GM12892 (cell line): ENCODE measurements around the gene CYREN.
A peak's percentile ranks its signal among the peaks of the same experiment; 100 is the strongest.

Experiments
- DNase-seq: peaks from one replicate; pipeline ENCODE4 v3.0.0; 2011; ENCODE audit not compliant: insufficient read length
- FAIRE-seq: peaks from 2 replicates; lab custom pipeline; 2011; peaks lifted over from hg19 to GRCh38; lab: Jason Lieb, UNC
- POLR2A ChIP-seq: IDR thresholded peaks from 2 replicates; pipeline ENCODE4 v1.6.1; 2011; ENCODE audit warnings: low read depth, low read length, control low read depth
- POLR2AphosphoS5 ChIP-seq: IDR thresholded peaks from 2 replicates; pipeline ENCODE4 v1.6.1; 2011; ENCODE audit warnings: low read depth, low read length, control low read depth
- TAF1 ChIP-seq: IDR thresholded peaks from 2 replicates; pipeline ENCODE4 v1.6.1; 2011; ENCODE audit warnings: low read depth, mild to moderate bottlenecking, control low read depth, low read length, borderline replicate concordance

CYREN gene

GRCh38 chr7:135162382-135163001 lies 8.0 kb downstream of the CYREN start:
- no peak for TF ChIP-seq POLR2AphosphoS5
- no peak for TF ChIP-seq TAF1
- TF ChIP-seq POLR2A = no peak
- FAIRE-seq (no peak), DNase-seq (no peak)

GRCh38 chr7:135161669-135162068 lies 8.8 kb downstream of the CYREN start:
- TF ChIP-seq TAF1 (no peak), POLR2A (no peak), POLR2AphosphoS5 (0 out of 2 replicates have a peak, but pooled peaks have one; percentile 23)
- FAIRE-seq = no peak
- DNase-seq = no peak

GRCh38 chr7:135160858-135161653 lies 9.5 kb downstream of the CYREN start:
- DNase-seq (no peak), FAIRE-seq (no peak)
- TF ChIP-seq POLR2A (no peak), POLR2AphosphoS5 (no peak), TAF1 (no peak)

- DNase-seq (no peak), FAIRE-seq (no peak)
- TF ChIP-seq TAF1 (no peak), POLR2AphosphoS5 (no peak), POLR2A (no peak)
Measured at GRCh38 chr7:135160098-135160857, 10.2 kb downstream of the CYREN start.

GRCh38 chr7:135159359-135160085 lies 11.0 kb downstream of the CYREN start:
- DNase-seq (no peak), FAIRE-seq (no peak)
- TF ChIP-seq TAF1 = no peak
- TF ChIP-seq POLR2AphosphoS5 = no peak

- DNase-seq (no peak), FAIRE-seq (no peak)
- TF ChIP-seq TAF1 (no peak), POLR2A (no peak), POLR2AphosphoS5 (no peak)
Measured at GRCh38 chr7:135158874-135159273, 11.6 kb downstream of the CYREN start.

GRCh38 chr7:135158141-135158655 lies 12.3 kb downstream of the CYREN start:
- no peak for TF ChIP-seq POLR2AphosphoS5
- TF ChIP-seq POLR2A = no peak
- FAIRE-seq (no peak), DNase-seq (no peak)

- no peak for DNase-seq
- FAIRE-seq = no peak
- TF ChIP-seq TAF1 = no peak
- no peak for TF ChIP-seq POLR2A
- no peak for TF ChIP-seq POLR2AphosphoS5
Measured at GRCh38 chr7:135156290-135156689, 14.2 kb downstream of the CYREN start.

GRCh38 chr7:135154734-135155133 lies 15.8 kb downstream of the CYREN start:
- no peak for FAIRE-seq
- no peak for TF ChIP-seq POLR2AphosphoS5
- no peak for TF ChIP-seq POLR2A
- TF ChIP-seq TAF1 = no peak
- DNase-seq = no peak

- FAIRE-seq (no peak), DNase-seq (no peak)
- no peak for TF ChIP-seq POLR2A
Measured at GRCh38 chr7:135152442-135152841, 18.1 kb downstream of the CYREN start.

GRCh38 chr7:135151533-135151932 lies 19.0 kb downstream of the CYREN start:
- TF ChIP-seq TAF1 (no peak), POLR2A (no peak), POLR2AphosphoS5 (no peak)
- DNase-seq (no peak), FAIRE-seq (peak; percentile 21)
